NT2/D1 (cell line): ENCODE measurements around the gene ZNF74.

Source experiments
- YY1 ChIP-seq: IDR thresholded peaks from 2 replicates; pipeline ENCODE4 v1.6.1; 2011; ENCODE audit not compliant: insufficient read length, insufficient read depth
- ZNF274 ChIP-seq: IDR thresholded peaks from 2 replicates; pipeline ENCODE4 v1.6.1; 2011; ENCODE audit warnings: mild to moderate bottlenecking, low read depth, low read length

GRCh38 chr22:20438427-20438677, 44.4 kb downstream of the ZNF74 start:
- no peak for TF ChIP-seq ZNF274
- TF ChIP-seq YY1, result no peak
